IMR-90 (cell line): ENCODE measurements around the gene NUP153. TPM values are rescaled to one million over a fixed set of nuclear protein-coding genes. Genes with fewer than 3 reads are reported as not detected.

Source experiments
- ATAC-seq: fragments of 200-7000 bp; cut with Tn5 transposase; 2 replicates; pipeline ENCODE4 v1.9.1; 2020; ENCODE audit warnings: low read depth, mild to moderate bottlenecking, moderate library complexity
- BruUV-seq: library from RNA; stranded (reverse); fragments of 400-500 nt; replicated peaks from 2 replicates; lab custom pipeline; 2021; lab: Mats Ljungman, UMichigan
- CTCF ChIA-PET: fragments of 300-600 bp; formaldehyde crosslinking; extraction: SDS; loops from one replicate; lab custom pipeline; 2021; ENCODE audit warnings: antibody characterized with exemption; lab: Yijun Ruan, JAX
- POLR2A ChIA-PET: fragments of 300-600 bp; sonication (Branson Sonifier 250); formaldehyde crosslinking; loops from one replicate; lab custom pipeline; 2022; ENCODE audit warnings: antibody characterized with exemption; ENCODE audit not compliant: unreplicated experiment; lab: Charles Lee
- DNase-seq: peaks from one replicate; pipeline ENCODE4 v3.0.0; 2013
- H2AFZ ChIP-seq: replicated peaks from 2 replicates; pipeline ENCODE3; 2013; ENCODE audit warnings: low read length, mild to moderate bottlenecking; ENCODE audit not compliant: poor library complexity
- H2AK5ac ChIP-seq: 2 replicates; pipeline ENCODE4 v1.6.1; 2013; ENCODE audit warnings: low read depth, low read length, inconsistent platforms
- H2AK9ac ChIP-seq: replicated peaks from 2 replicates; pipeline ENCODE3; 2013; ENCODE audit warnings: mild to moderate bottlenecking, low read depth, low read length, moderate library complexity; ENCODE audit not compliant: poor library complexity
- H2BK120ac ChIP-seq: 2 replicates; pipeline ENCODE4 v1.6.1; 2013; ENCODE audit warnings: low read depth, low read length, inconsistent platforms
- H2BK15ac ChIP-seq: 3 replicates; pipeline ENCODE4 v1.6.1; 2013; ENCODE audit warnings: low read depth, low read length, inconsistent platforms
- H2BK20ac ChIP-seq: 2 replicates; pipeline ENCODE4 v1.6.1; 2013; ENCODE audit warnings: low read depth, mild to moderate bottlenecking, inconsistent platforms, low read length, moderate library complexity
- H2BK5ac ChIP-seq: 2 replicates; pipeline ENCODE4 v1.6.1; 2013; ENCODE audit warnings: mild to moderate bottlenecking, low read depth, low read length, inconsistent platforms; ENCODE audit not compliant: poor library complexity, severe bottlenecking
- H3K14ac ChIP-seq: replicated peaks from 2 replicates; pipeline ENCODE4 v1.6.1; 2013; ENCODE audit warnings: low read depth, low read length, inconsistent platforms
- H3K18ac ChIP-seq: 2 replicates; pipeline ENCODE4 v1.6.1; 2013; ENCODE audit warnings: low read depth, low read length, control low read depth
- H3K23ac ChIP-seq: 2 replicates; pipeline ENCODE4 v1.6.1; 2013; ENCODE audit warnings: low read depth, low read length, inconsistent platforms
- H3K27ac ChIP-seq: 2 replicates; pipeline ENCODE4 v1.5.1; 2013; ENCODE audit warnings: mild to moderate bottlenecking, control low read depth, low read length; ENCODE audit not compliant: insufficient read depth
- H3K27me3 ChIP-seq: 2 replicates; pipeline ENCODE4 v1.6.1; 2013; ENCODE audit warnings: low read length; ENCODE audit not compliant: control insufficient read depth, insufficient read depth
- H3K36me3 ChIP-seq: 2 replicates; pipeline ENCODE4 v1.6.1; 2013; ENCODE audit warnings: low read length, mixed read lengths; ENCODE audit not compliant: control insufficient read depth, insufficient read depth
- H3K4ac ChIP-seq: 2 replicates; pipeline ENCODE4 v1.6.1; 2013; ENCODE audit warnings: low read depth, low read length, inconsistent platforms
- H3K4me1 ChIP-seq: 2 replicates; pipeline ENCODE4 v1.6.1; 2013; ENCODE audit warnings: low read length, mixed read lengths; ENCODE audit not compliant: control insufficient read depth, insufficient read depth
- H3K4me2 ChIP-seq: 2 replicates; pipeline ENCODE4 v1.6.1; 2013; ENCODE audit warnings: low read depth, mild to moderate bottlenecking, control low read depth, low read length, moderate library complexity
- H3K4me3 ChIP-seq: 2 replicates; pipeline ENCODE4 v1.5.1; 2013; ENCODE audit warnings: low read depth, mild to moderate bottlenecking, control low read depth, low read length, moderate library complexity; ENCODE audit not compliant: insufficient read depth
- H3K56ac ChIP-seq: 2 replicates; pipeline ENCODE4 v1.6.1; 2013; ENCODE audit warnings: low read length, inconsistent platforms; ENCODE audit not compliant: insufficient read depth; ENCODE audit errors: extremely low read depth
- H3K79me1 ChIP-seq, 2 experiments: 2 replicates each; pipeline ENCODE4 v1.6.1; 2013; ENCODE audit warnings: low read length in 2 of 2, inconsistent platforms in 1 of 2, low read depth in 1 of 2
- H3K9ac ChIP-seq: 2 replicates; pipeline ENCODE4 v1.6.1; 2013; ENCODE audit warnings: low read depth, low read length, control low read depth
- H3K9me1 ChIP-seq: 2 replicates; pipeline ENCODE4 v1.6.1; 2013; ENCODE audit warnings: low read length, inconsistent platforms; ENCODE audit not compliant: insufficient read depth
- H3K9me3 ChIP-seq: 2 replicates; pipeline ENCODE4 v1.6.1; 2013; ENCODE audit warnings: low read length; ENCODE audit not compliant: control insufficient read depth, insufficient read depth
- H4K20me1 ChIP-seq: 2 replicates; pipeline ENCODE4 v1.6.1; 2013; ENCODE audit warnings: low read length, inconsistent platforms; ENCODE audit not compliant: insufficient read depth
- H4K5ac ChIP-seq: 2 replicates; pipeline ENCODE4 v1.6.1; 2013; ENCODE audit warnings: mild to moderate bottlenecking, low read depth, low read length, control low read depth
- H4K8ac ChIP-seq, 2 experiments: 2 replicates each; pipeline ENCODE4 v1.6.1; 2013; ENCODE audit warnings: low read depth in 2 of 2, low read length in 2 of 2, control low read depth in 1 of 2, inconsistent platforms in 1 of 2
- H4K91ac ChIP-seq: 2 replicates; pipeline ENCODE4 v1.6.1; 2013; ENCODE audit warnings: low read depth, low read length, inconsistent platforms; ENCODE audit not compliant: insufficient read depth
- CEBPB ChIP-seq: IDR thresholded peaks from 2 replicates; pipeline ENCODE4 v1.6.1; 2012; ENCODE audit warnings: low read depth, low read length, improper control_type of control experiment
- CHD1 ChIP-seq: IDR thresholded peaks from 2 replicates; pipeline ENCODE4 v1.6.1; 2012; ENCODE audit warnings: low read depth, low read length, improper control_type of control experiment
- CTCF ChIP-seq: conservative IDR thresholded peaks from 2 replicates; pipeline ENCODE4 v1.5.1; 2012; ENCODE audit warnings: mild to moderate bottlenecking, low read depth, low read length, improper control_type of control experiment
- FOS ChIP-seq: fragments of 150-350 bp; IDR thresholded peaks from 2 replicates; pipeline ENCODE4 v1.6.1; 2016; ENCODE audit warnings: low read depth, low read length
- MAFK ChIP-seq: IDR thresholded peaks from 2 replicates; pipeline ENCODE4 v1.6.1; 2012; ENCODE audit warnings: low read depth, low read length, improper control_type of control experiment
- MAZ ChIP-seq: IDR thresholded peaks from 2 replicates; pipeline ENCODE4 v1.6.1; 2012; ENCODE audit warnings: low read depth, mild to moderate bottlenecking, low read length, improper control_type of control experiment, moderate library complexity, borderline replicate concordance
- MXI1 ChIP-seq: IDR thresholded peaks from 2 replicates; pipeline ENCODE4 v1.6.1; 2012; ENCODE audit warnings: low read depth, mild to moderate bottlenecking, low read length, moderate library complexity, borderline replicate concordance
- NFE2L2 ChIP-seq: fragments of 150-350 bp; IDR thresholded peaks from 2 replicates; pipeline ENCODE4 v1.6.1; 2016; ENCODE audit warnings: low read depth, mild to moderate bottlenecking, low read length
- POLR2A ChIP-seq: IDR thresholded peaks from 2 replicates; pipeline ENCODE4 v1.6.1; 2012; ENCODE audit warnings: mild to moderate bottlenecking, low read depth, low read length
- RFX5 ChIP-seq: IDR thresholded peaks from 2 replicates; pipeline ENCODE4 v1.8.0; 2012; ENCODE audit warnings: low read depth, mild to moderate bottlenecking, low read length, moderate library complexity
- SMC3 ChIP-seq: fragments of 150-350 bp; IDR thresholded peaks from 2 replicates; pipeline ENCODE4 v1.6.1; 2016; ENCODE audit warnings: low read depth, mild to moderate bottlenecking, antibody characterized with exemption, low read length, moderate library complexity
- WGBS, 2 experiments: methylation state at CpG; one replicate each; pipeline versions ENCODE4 v1.1.5 to v1.1.7; 2013; ENCODE audit warnings: missing lambda C conversion rate in 2 of 2; ENCODE audit not compliant: insufficient read length in 1 of 2; ENCODE audit errors: extremely low coverage in 2 of 2; 5-methylcytosine and 5-hydroxymethylcytosine counted together
- dilution Hi-C: fragments of 300-500 bp; cut with HindIII; formaldehyde crosslinking; loops from one replicate; pipeline ENCODE4 v1.14.3; 2018; ENCODE audit warnings: low sequenced_read_pairs; ENCODE audit not compliant: unreplicated experiment
- in situ Hi-C: fragments of 300-500 bp; cut with MboI; formaldehyde crosslinking; loops from 3 replicates; pipeline ENCODE4 v1.14.3; 2019; ENCODE audit warnings: low sequenced_read_pairs, inconsistent platforms, mixed read lengths
- intact Hi-C: fragments of 100-400 bp; cut with micrococcal nuclease; formaldehyde crosslinking; loops from 2 replicates; pipeline ENCODE4 v1.10.0; 2022
- polyA plus RNA-seq, 3 experiments: library from polyadenylated mRNA; depleted of rRNA; stranded (reverse); fragments of >200 nt; gene quantifications; 2 replicates each; pipeline ENCODE4 v1.2.3, GENCODE V29; 2012; ENCODE audit warnings: low replicate concordance in 1 of 3
- total RNA-seq: library from RNA; depleted of rRNA; stranded (reverse); fragments of >200 nt; gene quantifications from 2 replicates; pipeline ENCODE4 v1.2.3, GENCODE V29; 2012
- TF ChIP-seq, protein P1 (sequence below): fragments of 150-350 bp; IDR thresholded peaks from 2 replicates; pipeline ENCODE4 v1.6.1; 2017; ENCODE audit warnings: mild to moderate bottlenecking, antibody characterized with exemption, low read length, low read depth
- TF ChIP-seq, protein P2 (sequence below): fragments of 150-350 bp; IDR thresholded peaks from 2 replicates; pipeline ENCODE4 v1.6.1; 2016; ENCODE audit warnings: low read depth, mild to moderate bottlenecking, low read length, moderate library complexity, borderline replicate concordance

Gene NUP153
- total and polyA plus RNA-seq, 2 of the 4 experiments (the other 2 are of a cell fraction), result 17.2 to 39.4 TPM

DNA sequence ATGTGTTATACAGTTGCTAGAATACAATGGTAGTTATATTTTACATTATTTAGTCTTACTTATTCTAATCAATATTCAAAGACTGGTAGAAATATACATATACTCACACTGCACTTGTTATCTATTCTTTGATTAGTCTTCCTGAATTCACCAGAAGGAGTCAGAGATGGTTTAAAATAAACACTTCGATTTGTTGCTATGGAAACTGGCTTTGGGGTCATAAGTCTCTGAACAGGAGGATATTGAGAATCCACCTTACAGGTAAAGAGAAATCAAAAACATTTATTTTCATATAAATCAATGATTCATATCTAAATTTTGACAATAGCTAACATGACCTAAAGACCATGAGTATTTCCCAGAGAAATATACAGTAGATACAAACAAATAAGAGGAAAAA is 41.6 kb downstream of the NUP153 start:
- dilution Hi-C loops, result no loop called here
- no CpG with 5 or more reads among the region's 1 CpG for WGBS, 2 experiments
- ChIA-PET POLR2A (no interaction called here), CTCF (no interaction called here)
- H2BK20ac ChIP-seq, result no peak overlapping the region
- no TSS peak for BruUV-seq
- no peak overlapping the region for H2AFZ ChIP-seq
- H3K23ac ChIP-seq, result no peak overlapping the region
- H3K9me3 ChIP-seq, result no peaks in the 10 kb centered on the region
- no peak overlapping the region for H3K14ac ChIP-seq
- peaks cover 6 to 25% of the 10 kb centered on the region in 2 experiments; a peak in 3 of 4 replicates for H3K79me1 ChIP-seq
- H2BK5ac ChIP-seq, result no peak overlapping the region
- H2BK120ac ChIP-seq, result no peak overlapping the region
- H3K18ac ChIP-seq, result no peak overlapping the region
- no peak overlapping the region for H4K5ac ChIP-seq
- DNase-seq (no peak), ATAC-seq (no peak)
- no peak overlapping the region for H3K4me3 ChIP-seq
- peaks cover under 1% of the 10 kb centered on the region; the same call in 1 of the 2 replicates for H4K20me1 ChIP-seq
- no peaks in the 10 kb centered on the region for H3K27me3 ChIP-seq
- no peak overlapping the region for H2AK5ac ChIP-seq
- intact Hi-C loops, result no loop called here
- in situ Hi-C loops, result no loop called here
- TF ChIP-seq MXI1 (no peak), RFX5 (no peak), CTCF (no peak), MAZ (no peak), CEBPB (no peak), SMC3 (no peak), CHD1 (no peak), FOS (no peak), MAFK (no peak), NFE2L2 (no peak), POLR2A (no peak)
- TF ChIP-seq, protein P1, sequence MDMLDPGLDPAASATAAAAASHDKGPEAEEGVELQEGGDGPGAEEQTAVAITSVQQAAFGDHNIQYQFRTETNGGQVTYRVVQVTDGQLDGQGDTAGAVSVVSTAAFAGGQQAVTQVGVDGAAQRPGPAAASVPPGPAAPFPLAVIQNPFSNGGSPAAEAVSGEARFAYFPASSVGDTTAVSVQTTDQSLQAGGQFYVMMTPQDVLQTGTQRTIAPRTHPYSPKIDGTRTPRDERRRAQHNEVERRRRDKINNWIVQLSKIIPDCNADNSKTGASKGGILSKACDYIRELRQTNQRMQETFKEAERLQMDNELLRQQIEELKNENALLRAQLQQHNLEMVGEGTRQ, result no peak
- TF ChIP-seq, protein P2, sequence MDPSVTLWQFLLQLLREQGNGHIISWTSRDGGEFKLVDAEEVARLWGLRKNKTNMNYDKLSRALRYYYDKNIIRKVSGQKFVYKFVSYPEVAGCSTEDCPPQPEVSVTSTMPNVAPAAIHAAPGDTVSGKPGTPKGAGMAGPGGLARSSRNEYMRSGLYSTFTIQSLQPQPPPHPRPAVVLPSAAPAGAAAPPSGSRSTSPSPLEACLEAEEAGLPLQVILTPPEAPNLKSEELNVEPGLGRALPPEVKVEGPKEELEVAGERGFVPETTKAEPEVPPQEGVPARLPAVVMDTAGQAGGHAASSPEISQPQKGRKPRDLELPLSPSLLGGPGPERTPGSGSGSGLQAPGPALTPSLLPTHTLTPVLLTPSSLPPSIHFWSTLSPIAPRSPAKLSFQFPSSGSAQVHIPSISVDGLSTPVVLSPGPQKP, result no peak
- H2AK9ac ChIP-seq, result no peak overlapping the region
- H3K9ac ChIP-seq, result no peak overlapping the region
- H4K8ac ChIP-seq, result no peak overlapping the region
- peaks cover 3% of the 10 kb centered on the region for H3K9me1 ChIP-seq
- peaks cover 38% of the 10 kb centered on the region for H3K36me3 ChIP-seq
- H2BK15ac ChIP-seq, result no peak overlapping the region
- H3K27ac ChIP-seq, result no peak overlapping the region
- H3K4me1 ChIP-seq, result no peaks in the 10 kb centered on the region
- H3K56ac ChIP-seq, result no peak overlapping the region
- H4K91ac ChIP-seq, result no peak overlapping the region
- no peak overlapping the region for H3K4ac ChIP-seq
- H3K4me2 ChIP-seq, result no peak overlapping the region
